Measurements from ENCODE around the gene SIMC1.
"Not testable (repeated sequence)": the region's sequence is repeated elsewhere in the genome, so short reads cannot be mapped to it uniquely, and the experiment has no call there.

DNA sequence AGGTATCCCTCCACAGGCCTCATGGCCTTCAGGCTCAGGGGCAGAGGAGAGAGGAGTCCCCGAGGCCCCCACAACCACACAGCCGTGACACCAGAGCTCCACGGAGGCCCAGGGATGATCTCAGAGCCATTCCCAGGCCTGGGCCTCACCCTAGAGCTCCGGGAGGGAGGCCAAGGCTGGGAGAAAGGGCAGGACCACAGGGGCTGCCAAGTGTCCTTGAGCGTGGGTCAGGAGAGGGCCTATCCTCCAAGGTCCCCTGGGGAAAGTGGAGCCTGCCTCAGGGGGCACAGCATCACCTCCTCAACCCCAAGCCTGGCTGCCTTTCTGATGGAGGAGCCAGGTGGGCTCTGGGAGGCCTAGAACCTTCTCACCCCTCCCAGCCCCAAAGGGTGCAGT lies 45.5 kb upstream of the SIMC1 start:
- TF ChIP-seq, protein P1, sequence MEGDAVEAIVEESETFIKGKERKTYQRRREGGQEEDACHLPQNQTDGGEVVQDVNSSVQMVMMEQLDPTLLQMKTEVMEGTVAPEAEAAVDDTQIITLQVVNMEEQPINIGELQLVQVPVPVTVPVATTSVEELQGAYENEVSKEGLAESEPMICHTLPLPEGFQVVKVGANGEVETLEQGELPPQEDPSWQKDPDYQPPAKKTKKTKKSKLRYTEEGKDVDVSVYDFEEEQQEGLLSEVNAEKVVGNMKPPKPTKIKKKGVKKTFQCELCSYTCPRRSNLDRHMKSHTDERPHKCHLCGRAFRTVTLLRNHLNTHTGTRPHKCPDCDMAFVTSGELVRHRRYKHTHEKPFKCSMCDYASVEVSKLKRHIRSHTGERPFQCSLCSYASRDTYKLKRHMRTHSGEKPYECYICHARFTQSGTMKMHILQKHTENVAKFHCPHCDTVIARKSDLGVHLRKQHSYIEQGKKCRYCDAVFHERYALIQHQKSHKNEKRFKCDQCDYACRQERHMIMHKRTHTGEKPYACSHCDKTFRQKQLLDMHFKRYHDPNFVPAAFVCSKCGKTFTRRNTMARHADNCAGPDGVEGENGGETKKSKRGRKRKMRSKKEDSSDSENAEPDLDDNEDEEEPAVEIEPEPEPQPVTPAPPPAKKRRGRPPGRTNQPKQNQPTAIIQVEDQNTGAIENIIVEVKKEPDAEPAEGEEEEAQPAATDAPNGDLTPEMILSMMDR (IDR thresholded peaks at IDR 0.05), result not testable (repeated sequence)
- not testable (repeated sequence) for TF ChIP-seq POLR2A (IDR thresholded peaks at IDR 0.05)

Measured in breast epithelium (tissue), 3 donors.